ENCODE results near the gene JPT1. TPM values are rescaled to one million over a fixed set of nuclear protein-coding genes. Genes with fewer than 3 reads are reported as not detected.

Gene JPT1
- total and polyA plus RNA-seq, 2 experiments from 2014 or later: 278 to 903 TPM

DNA sequence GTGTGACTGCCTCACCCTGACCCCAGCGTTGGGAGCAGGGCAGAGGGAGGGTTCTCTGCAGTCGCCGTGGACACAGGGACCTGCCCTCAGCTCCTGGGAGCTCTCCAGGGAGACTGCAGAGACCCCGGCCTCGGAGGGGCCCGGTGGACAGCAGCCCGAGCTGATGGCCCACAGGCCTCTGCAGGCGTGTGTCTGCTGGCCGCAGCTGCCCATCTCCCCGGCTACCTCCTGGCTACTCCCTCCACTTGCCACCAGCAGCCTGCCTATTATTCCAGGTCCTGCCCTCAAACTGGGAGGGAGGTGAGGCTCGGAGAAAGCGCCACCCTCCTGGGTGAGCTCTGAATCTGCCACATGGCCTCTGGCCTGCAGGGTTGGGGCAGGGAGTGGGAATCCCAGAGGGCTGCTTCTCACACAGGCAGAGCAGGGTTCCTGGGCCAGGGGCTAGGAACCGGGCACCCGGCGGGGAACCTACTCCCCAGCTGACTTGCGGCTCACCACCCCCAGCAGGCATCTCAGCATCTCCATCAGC is 59.4 kb downstream of the JPT1 start:
- Mint-ChIP-seq H3K27me3 (ENCODE audit: insufficient read depth, low read depth, poor library complexity) (peaks cover 17% of the 10 kb centered on the region), H3K4me3 (no peak overlapping the region), H3K9me3 (no peaks in the 10 kb centered on the region; the same call in 2 of the 3 replicates), H3K36me3 (ENCODE audit: low read depth) (peaks cover 18% of the 10 kb centered on the region), H3K4me1 (peaks cover 29% of the 10 kb centered on the region), H3K27ac (no peak overlapping the region)
- no peak overlapping the region for H2AFZ ChIP-seq
- H4K20me1 ChIP-seq (replicated peaks; ENCODE audit: insufficient read depth): no peaks in the 10 kb centered on the region; the same call in 1 of the 2 replicates
- no peak overlapping the region for H3K27ac ChIP-seq (ENCODE audit: low read depth)
- H3K9me2 ChIP-seq (ENCODE audit: insufficient read depth): no peaks in the 10 kb centered on the region
- H3K4me2 ChIP-seq: no peak overlapping the region
- TF ChIP-seq CREB1 (CRISPR knock-in tag; IDR thresholded peaks at IDR 0.05; ENCODE audit: low read depth) (no peak), JUNB (IDR thresholded peaks at IDR 0.05; ENCODE audit: unreplicated experiment) (no peak), STAT1 (IDR thresholded peaks at IDR 0.05; ENCODE audit: unreplicated experiment) (no peak)
- peaks cover 11% of the 10 kb centered on the region; the same call in 1 of the 2 replicates for H3K79me2 ChIP-seq (replicated peaks; ENCODE audit: insufficient read depth)
- no peak for ATAC-seq
- no peaks in the 10 kb centered on the region for H3K27me3 ChIP-seq (ENCODE audit: insufficient read depth)
- H3K4me3 ChIP-seq: no peak overlapping the region
- H3K36me3 ChIP-seq (ENCODE audit: insufficient read depth): no peaks in the 10 kb centered on the region
- H3K4me1 ChIP-seq (ENCODE audit: insufficient read depth): peaks cover 13% of the 10 kb centered on the region
- DNase-seq (ENCODE audit: low spot score): no peak
- H3F3A ChIP-seq (replicated peaks; ENCODE audit: low read depth): 0 out of 2 replicates have a peak, but pooled peaks cover 21% of the 10 kb centered on the region

DNA sequence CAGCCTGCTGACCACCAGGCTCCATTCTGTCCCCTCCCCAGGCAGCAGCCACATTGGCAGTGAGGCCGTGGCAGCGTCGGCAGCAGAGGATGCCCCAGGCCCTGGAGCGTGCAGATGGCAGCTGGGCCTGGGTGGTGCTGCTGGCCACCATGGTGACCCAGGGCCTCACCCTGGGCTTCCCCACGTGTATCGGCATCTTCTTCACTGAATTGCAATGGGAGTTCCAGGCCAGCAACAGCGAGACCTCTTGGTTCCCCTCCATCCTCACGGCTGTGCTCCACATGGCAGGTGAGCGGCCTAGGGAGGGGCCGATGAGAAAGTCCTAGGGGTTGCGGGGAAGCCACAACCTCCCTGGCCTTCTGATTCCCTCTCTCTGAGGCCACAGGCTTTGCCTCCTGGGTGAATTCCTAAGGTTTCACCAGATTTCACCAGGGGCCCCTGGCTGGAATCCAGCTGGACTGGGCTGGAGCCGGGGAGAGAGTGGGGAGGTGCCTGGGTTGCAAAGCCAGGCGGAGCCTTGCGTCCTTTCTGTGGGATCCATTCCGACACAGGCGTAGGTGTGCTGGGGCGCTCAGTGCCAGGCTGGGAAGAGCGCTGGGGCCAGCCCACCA is 60.7 kb downstream of the JPT1 start:
- Histone ChIP-seq H3F3A (replicated peaks; ENCODE audit: low read depth) (0 out of 2 replicates have a peak, but pooled peaks cover 26% of the 10 kb centered on the region), H3K79me2 (replicated peaks; ENCODE audit: insufficient read depth) (peaks cover 11% of the 10 kb centered on the region), H3K36me3 (ENCODE audit: insufficient read depth) (no peaks in the 10 kb centered on the region), H3K4me3 (no peak overlapping the region), H3K4me1 (ENCODE audit: insufficient read depth) (peaks cover 23% of the 10 kb centered on the region), H3K27ac (ENCODE audit: low read depth) (no peak overlapping the region), H3K27me3 (ENCODE audit: insufficient read depth) (no peaks in the 10 kb centered on the region), H3K9me2 (ENCODE audit: insufficient read depth) (no peaks in the 10 kb centered on the region), H3K4me2 (no peak overlapping the region), H4K20me1 (replicated peaks; ENCODE audit: insufficient read depth) (no peaks in the 10 kb centered on the region; the same call in 1 of the 2 replicates), H2AFZ (no peak overlapping the region)
- ATAC-seq (no peak), DNase-seq (ENCODE audit: low spot score) (no peak)
- Mint-ChIP-seq H3K4me3 (no peak overlapping the region), H3K27me3 (ENCODE audit: insufficient read depth, low read depth, poor library complexity) (peaks cover 23% of the 10 kb centered on the region), H3K36me3 (ENCODE audit: low read depth) (peaks cover 13% of the 10 kb centered on the region; the same call in 2 of the 3 replicates), H3K4me1 (peaks cover 41% of the 10 kb centered on the region), H3K9me3 (no peaks in the 10 kb centered on the region; the same call in 2 of the 3 replicates), H3K27ac (no peak overlapping the region)
- TF ChIP-seq EZH2phosphoT487 (IDR thresholded peaks at IDR 0.05; ENCODE audit: unreplicated experiment) (no peak), ZNF114 (CRISPR knock-in tag; IDR thresholded peaks at IDR 0.05) (no peak), NANOG (IDR thresholded peaks at IDR 0.05; ENCODE audit: borderline replicate concordance) (no peak), EZH2 (IDR thresholded peaks at IDR 0.05; ENCODE audit: low read depth, unreplicated experiment) (no peak), ZNF331 (CRISPR knock-in tag; IDR thresholded peaks at IDR 0.05; ENCODE audit: low read depth) (no peak), POLR2AphosphoS5 (IDR thresholded peaks at IDR 0.05; ENCODE audit: low read depth) (no peak)
- TF ChIP-seq, protein P1, sequence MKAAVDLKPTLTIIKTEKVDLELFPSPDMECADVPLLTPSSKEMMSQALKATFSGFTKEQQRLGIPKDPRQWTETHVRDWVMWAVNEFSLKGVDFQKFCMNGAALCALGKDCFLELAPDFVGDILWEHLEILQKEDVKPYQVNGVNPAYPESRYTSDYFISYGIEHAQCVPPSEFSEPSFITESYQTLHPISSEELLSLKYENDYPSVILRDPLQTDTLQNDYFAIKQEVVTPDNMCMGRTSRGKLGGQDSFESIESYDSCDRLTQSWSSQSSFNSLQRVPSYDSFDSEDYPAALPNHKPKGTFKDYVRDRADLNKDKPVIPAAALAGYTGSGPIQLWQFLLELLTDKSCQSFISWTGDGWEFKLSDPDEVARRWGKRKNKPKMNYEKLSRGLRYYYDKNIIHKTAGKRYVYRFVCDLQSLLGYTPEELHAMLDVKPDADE (IDR thresholded peaks at IDR 0.05): no peak
- TF ChIP-seq, protein P2, sequence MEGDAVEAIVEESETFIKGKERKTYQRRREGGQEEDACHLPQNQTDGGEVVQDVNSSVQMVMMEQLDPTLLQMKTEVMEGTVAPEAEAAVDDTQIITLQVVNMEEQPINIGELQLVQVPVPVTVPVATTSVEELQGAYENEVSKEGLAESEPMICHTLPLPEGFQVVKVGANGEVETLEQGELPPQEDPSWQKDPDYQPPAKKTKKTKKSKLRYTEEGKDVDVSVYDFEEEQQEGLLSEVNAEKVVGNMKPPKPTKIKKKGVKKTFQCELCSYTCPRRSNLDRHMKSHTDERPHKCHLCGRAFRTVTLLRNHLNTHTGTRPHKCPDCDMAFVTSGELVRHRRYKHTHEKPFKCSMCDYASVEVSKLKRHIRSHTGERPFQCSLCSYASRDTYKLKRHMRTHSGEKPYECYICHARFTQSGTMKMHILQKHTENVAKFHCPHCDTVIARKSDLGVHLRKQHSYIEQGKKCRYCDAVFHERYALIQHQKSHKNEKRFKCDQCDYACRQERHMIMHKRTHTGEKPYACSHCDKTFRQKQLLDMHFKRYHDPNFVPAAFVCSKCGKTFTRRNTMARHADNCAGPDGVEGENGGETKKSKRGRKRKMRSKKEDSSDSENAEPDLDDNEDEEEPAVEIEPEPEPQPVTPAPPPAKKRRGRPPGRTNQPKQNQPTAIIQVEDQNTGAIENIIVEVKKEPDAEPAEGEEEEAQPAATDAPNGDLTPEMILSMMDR (conservative IDR thresholded peaks at IDR 0.05; ENCODE audit: low read depth in 2 of 2): no peak
- TF ChIP-seq, protein P3, sequence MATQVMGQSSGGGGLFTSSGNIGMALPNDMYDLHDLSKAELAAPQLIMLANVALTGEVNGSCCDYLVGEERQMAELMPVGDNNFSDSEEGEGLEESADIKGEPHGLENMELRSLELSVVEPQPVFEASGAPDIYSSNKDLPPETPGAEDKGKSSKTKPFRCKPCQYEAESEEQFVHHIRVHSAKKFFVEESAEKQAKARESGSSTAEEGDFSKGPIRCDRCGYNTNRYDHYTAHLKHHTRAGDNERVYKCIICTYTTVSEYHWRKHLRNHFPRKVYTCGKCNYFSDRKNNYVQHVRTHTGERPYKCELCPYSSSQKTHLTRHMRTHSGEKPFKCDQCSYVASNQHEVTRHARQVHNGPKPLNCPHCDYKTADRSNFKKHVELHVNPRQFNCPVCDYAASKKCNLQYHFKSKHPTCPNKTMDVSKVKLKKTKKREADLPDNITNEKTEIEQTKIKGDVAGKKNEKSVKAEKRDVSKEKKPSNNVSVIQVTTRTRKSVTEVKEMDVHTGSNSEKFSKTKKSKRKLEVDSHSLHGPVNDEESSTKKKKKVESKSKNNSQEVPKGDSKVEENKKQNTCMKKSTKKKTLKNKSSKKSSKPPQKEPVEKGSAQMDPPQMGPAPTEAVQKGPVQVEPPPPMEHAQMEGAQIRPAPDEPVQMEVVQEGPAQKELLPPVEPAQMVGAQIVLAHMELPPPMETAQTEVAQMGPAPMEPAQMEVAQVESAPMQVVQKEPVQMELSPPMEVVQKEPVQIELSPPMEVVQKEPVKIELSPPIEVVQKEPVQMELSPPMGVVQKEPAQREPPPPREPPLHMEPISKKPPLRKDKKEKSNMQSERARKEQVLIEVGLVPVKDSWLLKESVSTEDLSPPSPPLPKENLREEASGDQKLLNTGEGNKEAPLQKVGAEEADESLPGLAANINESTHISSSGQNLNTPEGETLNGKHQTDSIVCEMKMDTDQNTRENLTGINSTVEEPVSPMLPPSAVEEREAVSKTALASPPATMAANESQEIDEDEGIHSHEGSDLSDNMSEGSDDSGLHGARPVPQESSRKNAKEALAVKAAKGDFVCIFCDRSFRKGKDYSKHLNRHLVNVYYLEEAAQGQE (IDR thresholded peaks at IDR 0.05; ENCODE audit: unreplicated experiment): no peak
